Measurements from ENCODE around the gene SNRNP40. TPM values are rescaled to one million over a fixed set of nuclear protein-coding genes. Genes with fewer than 3 reads are reported as not detected.

Gene SNRNP40
- total and polyA plus RNA-seq, 2 experiments from 2014 or later = 90.0 to 135 TPM

DNA sequence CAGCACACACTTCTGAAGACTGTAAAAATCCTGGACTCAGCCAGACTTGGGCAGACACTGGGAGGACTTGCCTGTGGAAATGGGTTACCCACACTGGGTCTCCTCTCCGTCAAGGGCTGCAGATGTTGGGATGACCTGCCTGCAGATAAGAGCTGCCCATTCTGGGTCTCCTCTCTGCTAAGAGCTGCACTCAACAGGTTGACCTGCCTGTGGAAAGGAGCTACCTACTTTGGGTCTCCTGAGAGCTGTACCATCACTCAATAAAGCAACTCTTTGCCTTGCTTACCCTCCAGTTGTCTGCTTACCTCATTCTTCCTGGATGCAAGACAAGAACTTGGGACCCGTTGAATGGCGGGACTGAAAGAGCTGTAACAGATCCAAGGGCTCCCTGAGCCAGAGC, 28.4 kb upstream of the SNRNP40 start (continued):
- TF ChIP-seq REST (IDR thresholded peaks at IDR 0.05; ENCODE audit: unreplicated experiment) (no peak), ZNF114 (CRISPR knock-in tag; IDR thresholded peaks at IDR 0.05) (no peak)

- Histone ChIP-seq H3K4me2 (no peak overlapping the region), H3K4me1 (ENCODE audit: insufficient read depth) (no peaks in the 10 kb centered on the region), H3K27ac (ENCODE audit: low read depth) (no peak overlapping the region), H3F3A (replicated peaks; ENCODE audit: low read depth) (no peaks in the 10 kb centered on the region), H3K9me2 (ENCODE audit: insufficient read depth) (no peaks in the 10 kb centered on the region), H4K20me1 (replicated peaks; ENCODE audit: insufficient read depth) (peaks cover 8% of the 10 kb centered on the region; the same call in 1 of the 2 replicates), H3K36me3 (ENCODE audit: insufficient read depth) (peaks cover 5% of the 10 kb centered on the region), H3K27me3 (ENCODE audit: insufficient read depth) (no peaks in the 10 kb centered on the region), H2AFZ (no peak overlapping the region), H3K4me3 (no peak overlapping the region), H3K79me2 (replicated peaks; ENCODE audit: insufficient read depth) (no peaks in the 10 kb centered on the region)
- TF ChIP-seq CTCF (conservative IDR thresholded peaks at IDR 0.05; ENCODE audit: low read depth in 2 of 2) (no peak), ZNF114 (CRISPR knock-in tag; IDR thresholded peaks at IDR 0.05) (no peak), ZNF331 (CRISPR knock-in tag; IDR thresholded peaks at IDR 0.05; ENCODE audit: low read depth) (no peak)
- TF ChIP-seq, protein P1, sequence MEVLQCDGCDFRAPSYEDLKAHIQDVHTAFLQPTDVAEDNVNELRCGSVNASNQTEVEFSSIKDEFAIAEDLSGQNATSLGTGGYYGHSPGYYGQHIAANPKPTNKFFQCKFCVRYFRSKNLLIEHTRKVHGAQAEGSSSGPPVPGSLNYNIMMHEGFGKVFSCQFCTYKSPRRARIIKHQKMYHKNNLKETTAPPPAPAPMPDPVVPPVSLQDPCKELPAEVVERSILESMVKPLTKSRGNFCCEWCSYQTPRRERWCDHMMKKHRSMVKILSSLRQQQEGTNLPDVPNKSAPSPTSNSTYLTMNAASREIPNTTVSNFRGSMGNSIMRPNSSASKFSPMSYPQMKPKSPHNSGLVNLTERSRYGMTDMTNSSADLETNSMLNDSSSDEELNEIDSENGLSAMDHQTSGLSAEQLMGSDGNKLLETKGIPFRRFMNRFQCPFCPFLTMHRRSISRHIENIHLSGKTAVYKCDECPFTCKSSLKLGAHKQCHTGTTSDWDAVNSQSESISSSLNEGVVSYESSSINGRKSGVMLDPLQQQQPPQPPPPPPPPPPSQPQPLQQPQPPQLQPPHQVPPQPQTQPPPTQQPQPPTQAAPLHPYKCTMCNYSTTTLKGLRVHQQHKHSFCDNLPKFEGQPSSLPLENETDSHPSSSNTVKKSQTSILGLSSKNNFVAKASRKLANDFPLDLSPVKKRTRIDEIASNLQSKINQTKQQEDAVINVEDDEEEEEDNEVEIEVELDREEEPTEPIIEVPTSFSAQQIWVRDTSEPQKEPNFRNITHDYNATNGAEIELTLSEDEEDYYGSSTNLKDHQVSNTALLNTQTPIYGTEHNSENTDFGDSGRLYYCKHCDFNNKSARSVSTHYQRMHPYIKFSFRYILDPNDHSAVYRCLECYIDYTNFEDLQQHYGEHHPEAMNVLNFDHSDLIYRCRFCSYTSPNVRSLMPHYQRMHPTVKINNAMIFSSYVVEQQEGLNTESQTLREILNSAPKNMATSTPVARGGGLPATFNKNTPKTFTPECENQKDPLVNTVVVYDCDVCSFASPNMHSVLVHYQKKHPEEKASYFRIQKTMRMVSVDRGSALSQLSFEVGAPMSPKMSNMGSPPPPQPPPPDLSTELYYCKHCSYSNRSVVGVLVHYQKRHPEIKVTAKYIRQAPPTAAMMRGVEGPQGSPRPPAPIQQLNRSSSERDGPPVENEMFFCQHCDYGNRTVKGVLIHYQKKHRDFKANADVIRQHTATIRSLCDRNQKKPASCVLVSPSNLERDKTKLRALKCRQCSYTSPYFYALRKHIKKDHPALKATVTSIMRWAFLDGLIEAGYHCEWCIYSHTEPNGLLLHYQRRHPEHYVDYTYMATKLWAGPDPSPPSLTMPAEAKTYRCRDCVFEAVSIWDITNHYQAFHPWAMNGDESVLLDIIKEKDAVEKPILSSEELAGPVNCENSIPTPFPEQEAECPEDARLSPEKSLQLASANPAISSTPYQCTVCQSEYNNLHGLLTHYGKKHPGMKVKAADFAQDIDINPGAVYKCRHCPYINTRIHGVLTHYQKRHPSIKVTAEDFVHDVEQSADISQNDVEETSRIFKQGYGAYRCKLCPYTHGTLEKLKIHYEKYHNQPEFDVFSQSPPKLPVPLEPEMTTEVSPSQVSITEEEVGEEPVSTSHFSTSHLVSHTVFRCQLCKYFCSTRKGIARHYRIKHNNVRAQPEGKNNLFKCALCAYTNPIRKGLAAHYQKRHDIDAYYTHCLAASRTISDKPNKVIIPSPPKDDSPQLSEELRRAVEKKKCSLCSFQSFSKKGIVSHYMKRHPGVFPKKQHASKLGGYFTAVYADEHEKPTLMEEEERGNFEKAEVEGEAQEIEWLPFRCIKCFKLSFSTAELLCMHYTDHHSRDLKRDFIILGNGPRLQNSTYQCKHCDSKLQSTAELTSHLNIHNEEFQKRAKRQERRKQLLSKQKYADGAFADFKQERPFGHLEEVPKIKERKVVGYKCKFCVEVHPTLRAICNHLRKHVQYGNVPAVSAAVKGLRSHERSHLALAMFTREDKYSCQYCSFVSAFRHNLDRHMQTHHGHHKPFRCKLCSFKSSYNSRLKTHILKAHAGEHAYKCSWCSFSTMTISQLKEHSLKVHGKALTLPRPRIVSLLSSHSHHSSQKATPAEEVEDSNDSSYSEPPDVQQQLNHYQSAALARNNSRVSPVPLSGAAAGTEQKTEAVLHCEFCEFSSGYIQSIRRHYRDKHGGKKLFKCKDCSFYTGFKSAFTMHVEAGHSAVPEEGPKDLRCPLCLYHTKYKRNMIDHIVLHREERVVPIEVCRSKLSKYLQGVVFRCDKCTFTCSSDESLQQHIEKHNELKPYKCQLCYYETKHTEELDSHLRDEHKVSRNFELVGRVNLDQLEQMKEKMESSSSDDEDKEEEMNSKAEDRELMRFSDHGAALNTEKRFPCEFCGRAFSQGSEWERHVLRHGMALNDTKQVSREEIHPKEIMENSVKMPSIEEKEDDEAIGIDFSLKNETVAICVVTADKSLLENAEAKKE (CRISPR knock-in tag; IDR thresholded peaks at IDR 0.05) = no peak
- H3K9me3 Mint-ChIP-seq = no peaks in the 10 kb centered on the region
- H3K27me3 Mint-ChIP-seq (ENCODE audit: insufficient read depth, low read depth, poor library complexity) = no peaks in the 10 kb centered on the region
- no peak overlapping the region for H3K4me3 Mint-ChIP-seq
- peaks cover 2% of the 10 kb centered on the region; the same call in 2 of the 3 replicates for H3K4me1 Mint-ChIP-seq
- DNase-seq (ENCODE audit: low spot score) (no peak), ATAC-seq (no peak)
- H3K36me3 Mint-ChIP-seq (ENCODE audit: low read depth) = peaks cover 27% of the 10 kb centered on the region
- H3K27ac Mint-ChIP-seq = no peak overlapping the region
Observed at GRCh38 chr1:31324093-31324492, 27.5 kb upstream of the SNRNP40 start.
